ENCODE data around the gene ADCY6.

Gene ADCY6

GRCh38 chr12:48768147-48768546, 20.7 kb downstream of the ADCY6 start:
- H3K4me3 ChIP-seq (ENCODE audit: low read depth, low read length): no peak overlapping the region
- DNase-seq (ENCODE audit: low read depth): no peak
- TF ChIP-seq CTCF (conservative IDR thresholded peaks at IDR 0.05; ENCODE audit: low read depth, low read length): no peak

GRCh38 chr12:48767521-48767920, 21.4 kb downstream of the ADCY6 start:
- no peak for TF ChIP-seq CTCF (conservative IDR thresholded peaks at IDR 0.05; ENCODE audit: low read depth, low read length)
- H3K4me3 ChIP-seq (ENCODE audit: low read depth, low read length): no peak overlapping the region
- no peak for DNase-seq (ENCODE audit: low read depth)

DNA sequence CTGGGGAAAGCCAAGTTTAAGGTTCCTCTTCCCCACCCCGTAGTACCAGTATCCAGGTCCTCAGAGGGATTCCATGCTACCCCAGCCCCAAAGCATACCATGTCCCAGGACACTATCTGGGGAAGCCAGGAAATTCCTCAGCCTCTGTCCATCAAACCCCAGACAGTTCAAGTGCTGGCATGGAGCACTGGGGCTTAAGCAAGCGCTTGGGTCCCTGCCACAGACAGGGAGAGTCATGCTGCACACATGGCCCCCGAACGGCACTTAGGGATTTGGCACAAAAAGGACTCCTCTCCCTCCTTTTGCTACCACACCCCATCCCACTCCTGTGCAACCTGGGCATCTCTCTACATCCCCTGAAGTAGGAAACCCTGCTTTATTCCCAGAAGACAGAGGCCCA, 21.8 kb downstream of the ADCY6 start:
- no peak for TF ChIP-seq CTCF (conservative IDR thresholded peaks at IDR 0.05; ENCODE audit: low read depth, low read length)
- H3K4me3 ChIP-seq (ENCODE audit: low read depth, low read length): no peak overlapping the region
- DNase-seq (ENCODE audit: low read depth): no peak

DNA sequence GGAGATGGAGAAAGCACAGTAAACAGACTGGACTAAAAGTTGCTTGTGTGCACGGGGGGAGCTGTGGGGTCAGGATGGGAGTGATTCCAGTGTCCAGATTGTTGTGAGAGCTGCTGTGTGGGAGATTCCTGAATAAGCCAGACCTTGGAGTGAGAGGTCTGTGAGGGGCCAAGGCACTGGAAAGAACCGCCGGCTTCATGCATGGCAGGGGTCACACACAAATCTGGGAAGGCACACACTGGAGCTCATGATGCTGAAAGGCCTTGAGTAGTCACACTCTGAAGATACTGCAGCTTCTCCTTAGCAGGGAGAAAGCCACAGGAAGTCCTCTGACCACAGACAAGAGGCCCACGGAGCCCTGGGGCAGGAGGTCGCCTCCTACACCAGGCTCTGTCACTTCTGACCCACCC, 23.1 kb downstream of the ADCY6 start:
- DNase-seq (ENCODE audit: low read depth): peak; percentile 70
- no peak for TF ChIP-seq CTCF (conservative IDR thresholded peaks at IDR 0.05; ENCODE audit: low read depth, low read length)
- no peak overlapping the region for H3K4me3 ChIP-seq (ENCODE audit: low read depth, low read length)

DNA sequence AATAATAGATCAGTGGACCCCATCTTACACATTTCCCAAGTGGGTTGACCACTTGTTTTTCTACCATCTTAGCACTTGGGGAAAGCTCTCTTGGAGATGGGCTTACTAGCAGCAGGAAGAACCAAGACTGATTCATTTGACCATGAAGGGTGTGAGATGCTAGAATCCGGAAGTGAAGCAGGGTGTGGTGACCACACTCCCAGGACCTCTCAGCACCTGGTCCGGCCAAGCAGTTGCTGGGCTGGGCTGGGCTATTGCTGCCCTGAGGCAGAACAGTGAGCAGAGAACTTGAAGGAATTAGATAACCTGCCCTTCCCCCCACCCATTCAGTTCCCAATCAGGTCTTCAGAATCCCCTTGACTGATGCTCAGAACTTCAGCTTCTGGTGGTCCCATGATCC, 24.4 kb downstream of the ADCY6 start:
- DNase-seq (ENCODE audit: low read depth): no peak
- TF ChIP-seq CTCF (conservative IDR thresholded peaks at IDR 0.05; ENCODE audit: low read depth, low read length): no peak
- H3K4me3 ChIP-seq (ENCODE audit: low read depth, low read length): no peak overlapping the region

DNA sequence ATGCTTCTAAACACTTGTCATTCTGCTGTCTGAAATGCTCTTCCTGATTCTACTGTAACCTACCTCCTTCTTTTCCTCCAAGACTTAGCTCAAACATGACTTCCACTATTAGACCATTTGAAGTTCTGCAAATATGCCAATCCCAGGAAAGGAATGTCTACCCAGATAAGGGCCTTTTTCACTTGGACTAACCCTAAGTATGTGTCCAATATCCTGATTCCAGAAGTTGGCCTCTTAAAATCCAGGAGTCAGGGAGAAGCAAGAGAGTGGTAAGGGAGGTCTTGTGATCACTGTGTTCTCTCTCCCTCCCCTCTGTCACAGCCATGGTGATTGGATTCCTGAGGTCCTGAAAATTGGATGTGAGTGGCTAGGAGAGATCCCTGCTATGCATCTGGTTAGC, 30.2 kb downstream of the ADCY6 start:
- no peak overlapping the region for H3K4me3 ChIP-seq (ENCODE audit: low read depth, low read length)
- no peak for DNase-seq (ENCODE audit: low read depth)
- no peak for TF ChIP-seq CTCF (conservative IDR thresholded peaks at IDR 0.05; ENCODE audit: low read depth, low read length)

- peak; percentile 31 for DNase-seq (ENCODE audit: low read depth)
These were observed 30.7 kb downstream of the ADCY6 start for GRCh38 chr12:48758186-48758585.

More at GRCh38 chr12:48758186-48758585, 30.7 kb downstream of the ADCY6 start:
- no peak overlapping the region for H3K4me3 ChIP-seq (ENCODE audit: low read depth, low read length)
- TF ChIP-seq CTCF (conservative IDR thresholded peaks at IDR 0.05; ENCODE audit: low read depth, low read length): peak; percentile 37
